HepG2 (cell line): ENCODE measurements around the gene USP1. TPM values are rescaled to one million over a fixed set of nuclear protein-coding genes. Genes with fewer than 3 reads are reported as not detected.

ENCODE experiments used
- ATAC-seq: fragments of 200-7000 bp; cut with Tn5 transposase; 3 replicates; pipeline ENCODE4 v1.9.1; 2020; ENCODE audit warnings: mild to moderate bottlenecking, moderate library complexity
- BruUV-seq: library from RNA; stranded (reverse); fragments of 400-500 nt; replicated peaks from 2 replicates; lab custom pipeline; 2021; lab: Mats Ljungman, UMichigan
- CTCF ChIA-PET: fragments of 300-600 bp; formaldehyde crosslinking; extraction: SDS; loops from one replicate; lab custom pipeline; 2021; ENCODE audit warnings: low total read pairs, inconsistent platforms, low intra/inter-chr PET ratio; lab: Yijun Ruan, JAX
- POLR2A ChIA-PET: fragments of 350-600 bp; sonication (Branson Sonifier 250); formaldehyde crosslinking; loops from one replicate; lab custom pipeline; 2020; ENCODE audit warnings: antibody characterized with exemption, inconsistent platforms; lab: Yijun Ruan, JAX
- DNase-seq: peaks from one replicate; pipeline ENCODE4 v3.0.0-alpha.2; 2015; ENCODE audit warnings: low spot score
- FAIRE-seq: peaks from 3 replicates; lab custom pipeline; 2011; peaks lifted over from hg19 to GRCh38; lab: Jason Lieb, UNC
- H2AFZ ChIP-seq: one replicate; pipeline ENCODE4 v1.6.1; 2011; ENCODE audit warnings: low read length, inconsistent platforms
- H3K27ac ChIP-seq: fragments of 300-600 bp; 3 replicates; pipeline ENCODE4 v1.8.0; 2011; ENCODE audit warnings: mixed run types, mild to moderate bottlenecking, mixed read lengths, low read length, inconsistent platforms; ENCODE audit not compliant: insufficient read depth; ENCODE audit errors: extremely low read length
- H3K27me3 ChIP-seq, 2 experiments: fragments of 200-600 bp in 1 of 2; 2 replicates in 1 of 2; 3 replicates in 1 of 2; pipeline versions ENCODE4 v1.6.0 to v1.8.0; 2011; ENCODE audit warnings: low read length in 2 of 2, mild to moderate bottlenecking in 2 of 2, moderate library complexity in 2 of 2, inconsistent platforms in 1 of 2; ENCODE audit not compliant: insufficient read depth in 2 of 2, control insufficient read depth in 1 of 2
- H3K36me3 ChIP-seq, 2 experiments: fragments of 200-600 bp in 1 of 2; replicated peaks in 1 of 2; 2 replicates in 1 of 2; 3 replicates in 1 of 2; pipeline versions ENCODE4 v1.5.1 to v1.8.0; 2011; ENCODE audit warnings: low read length in 2 of 2, inconsistent platforms in 1 of 2; ENCODE audit not compliant: insufficient read depth in 2 of 2, control insufficient read depth in 1 of 2
- H3K4me1 ChIP-seq: 2 replicates; pipeline ENCODE4 v1.5.1; 2012; ENCODE audit warnings: low read length, inconsistent platforms; ENCODE audit not compliant: insufficient read depth
- H3K4me2 ChIP-seq: 2 replicates; pipeline ENCODE4 v1.6.0; 2011; ENCODE audit warnings: low read depth, low read length, inconsistent platforms
- H3K4me3 ChIP-seq, 3 experiments: fragments of 200-600 bp in 1 of 3; sonication (generic), shearing (Covaris generic) in 1 of 3; replicated peaks in 1 of 3; 2 replicates each; pipeline ENCODE4 v1.5.1; 2011 to 2016; ENCODE audit warnings: low read length in 3 of 3, inconsistent platforms in 2 of 3, low read depth in 2 of 3, mild to moderate bottlenecking in 2 of 3, control low read depth in 1 of 3, mixed read lengths in 1 of 3; ENCODE audit not compliant: insufficient read depth in 1 of 3
- H3K79me2 ChIP-seq: one replicate; pipeline ENCODE4 v1.6.1; 2011; ENCODE audit warnings: low read length, inconsistent platforms; ENCODE audit not compliant: insufficient read depth
- H3K9ac ChIP-seq: 2 replicates; pipeline ENCODE4 v1.6.0; 2011; ENCODE audit warnings: mild to moderate bottlenecking, low read depth, low read length, inconsistent platforms; ENCODE audit not compliant: insufficient read depth
- H3K9me3 ChIP-seq: 2 replicates; pipeline ENCODE4 v1.5.1; 2012; ENCODE audit warnings: mild to moderate bottlenecking, low read length
- H4K20me1 ChIP-seq: 2 replicates; pipeline ENCODE4 v1.6.0; 2011; ENCODE audit warnings: inconsistent platforms, mild to moderate bottlenecking, low read length, moderate library complexity; ENCODE audit not compliant: insufficient read depth
- MZF1 ChIP-seq: sonication (generic); formaldehyde crosslinking; IDR thresholded peaks from 2 replicates; pipeline ENCODE4 v1.8.1; 2023; ENCODE audit warnings: mild to moderate bottlenecking, missing genetic modification reagents, borderline replicate concordance
- NR1H2 ChIP-seq: sonication (generic); formaldehyde crosslinking; IDR thresholded peaks from 2 replicates; pipeline ENCODE4 v1.8.1; 2022; ENCODE audit warnings: low read depth, missing genetic modification reagents, borderline replicate concordance
- RFX3 ChIP-seq: IDR thresholded peaks from 2 replicates; pipeline ENCODE4 v1.6.1; 2016; ENCODE audit warnings: missing biosample characterization, missing genetic modification reagents
- SP140L ChIP-seq: sonication (generic); formaldehyde crosslinking; IDR thresholded peaks from 2 replicates; pipeline ENCODE4 v1.4.0; 2020; ENCODE audit warnings: missing genetic modification reagents, borderline replicate concordance
- ZBTB42 ChIP-seq: sonication (generic); formaldehyde crosslinking; IDR thresholded peaks from 2 replicates; pipeline ENCODE4 v1.5.0; 2020; ENCODE audit warnings: mild to moderate bottlenecking, missing genetic modification reagents
- ZC3H4 ChIP-seq: sonication (generic); formaldehyde crosslinking; IDR thresholded peaks from 2 replicates; pipeline ENCODE4 v1.4.0; 2020; ENCODE audit warnings: missing genetic modification reagents, borderline replicate concordance
- ZFP41 ChIP-seq: sonication (generic); formaldehyde crosslinking; IDR thresholded peaks from 2 replicates; pipeline ENCODE4 v1.4.0; 2020; ENCODE audit warnings: mild to moderate bottlenecking, missing genetic modification reagents, borderline replicate concordance
- ZFP62 ChIP-seq: sonication (generic); formaldehyde crosslinking; IDR thresholded peaks from 2 replicates; pipeline ENCODE4 v1.4.0; 2020; ENCODE audit warnings: missing genetic modification reagents
- WGBS: methylation state at CpG from one replicate; pipeline ENCODE4 v1.1.6; 2017; ENCODE audit warnings: low lambda C conversion rate; 5-methylcytosine and 5-hydroxymethylcytosine counted together
- in situ Hi-C: cut with HindIII; loops from 2 replicates; pipeline ENCODE4 v1.10.0; 2017; ENCODE audit warnings: low pct_unique_long_range_greater_than_20kb; ENCODE audit not compliant: extremely low pct_ligation_motif_present
- intact Hi-C: fragments of 100-400 bp; cut with micrococcal nuclease; formaldehyde crosslinking; loops from one replicate; pipeline ENCODE4 v1.10.0; 2022; ENCODE audit not compliant: unreplicated experiment
- polyA plus RNA-seq, 8 experiments: library from polyadenylated mRNA; depleted of rRNA in 3 of 8; stranded (reverse) in 7 of 8; unstranded in 1 of 8; fragments of >200 nt; fragmentation: Illumina TruSeq in 4 of 8; extraction: Trizol in 4 of 8; gene quantifications; 2 replicates each; pipeline versions ENCODE4 v1.2.1 to v1.2.3, GENCODE V29; 2011 to 2016; ENCODE audit warnings: low read depth in 4 of 8, missing spikeins in 1 of 8, mixed read lengths in 1 of 8; ENCODE audit not compliant: insufficient read depth in 1 of 8
- total RNA-seq, 5 experiments: library from RNA; depleted of rRNA; stranded (reverse); fragments of >200 nt; fragmentation: Illumina TruSeq; extraction: Trizol; gene quantifications; 2 replicates each; pipeline ENCODE4 v1.2.3, GENCODE V29; 2016; ENCODE audit warnings: low read depth in 1 of 5
- TF ChIP-seq, protein P1 (sequence below): sonication (generic); formaldehyde crosslinking; IDR thresholded peaks from 2 replicates; pipeline ENCODE4 v1.8.1; 2022; ENCODE audit warnings: mild to moderate bottlenecking, missing genetic modification reagents
- TF ChIP-seq, protein P2 (sequence below): sonication (generic); formaldehyde crosslinking; IDR thresholded peaks from 2 replicates; pipeline ENCODE4 v1.4.0; 2020; ENCODE audit warnings: missing genetic modification reagents, borderline replicate concordance
- TF ChIP-seq, protein P3 (sequence below): sonication (generic); formaldehyde crosslinking; IDR thresholded peaks from 2 replicates; pipeline ENCODE4 v1.4.0; 2020; ENCODE audit warnings: mild to moderate bottlenecking, missing genetic modification reagents

Gene USP1
- total and polyA plus RNA-seq, 2 of the 13 experiments (the other 11 are each of a cell fraction or from before 2014, with no cell fraction given), result 9.0 to 64.6 TPM

GRCh38 chr1:62394646-62395045 is 42.2 kb upstream of the USP1 start:
- no peaks in the 10 kb centered on the region for H3K27me3 ChIP-seq
- peak; percentile 30; the same call in 2 of the 3 replicates for ATAC-seq
- no peak overlapping the region for H3K4me3 ChIP-seq
- BruUV-seq, result no TSS peak
- DNase-seq, result no peak
- H3K79me2 ChIP-seq, result no peaks in the 10 kb centered on the region
- H3K9me3 ChIP-seq, result no peaks in the 10 kb centered on the region
- CTCF ChIA-PET, result no interaction called here
- H3K4me1 ChIP-seq, result peaks cover 51% of the 10 kb centered on the region
- H3K4me2 ChIP-seq, result no peak overlapping the region
- no peak for FAIRE-seq
- POLR2A ChIA-PET, result no interaction called here
- no peak overlapping the region for H2AFZ ChIP-seq
- intact Hi-C loops, result no loop called here
- no peak overlapping the region for H3K27ac ChIP-seq
- H3K36me3 ChIP-seq, result no peaks in the 10 kb centered on the region
- no peaks in the 10 kb centered on the region for H4K20me1 ChIP-seq
- H3K9ac ChIP-seq, result no peak overlapping the region
- 86% methylated on average over 8 of the region's 8 CpGs for WGBS
- in situ Hi-C loops, result no loop called here
- TF ChIP-seq ZFP41 (CRISPR knock-in tag) (no peak), ZC3H4 (no peak), SP140L (CRISPR knock-in tag) (no peak), RFX3 (no peak), NR1H2 (no peak), ZBTB42 (CRISPR knock-in tag) (no peak), ZFP62 (CRISPR knock-in tag) (no peak), MZF1 (no peak)
- TF ChIP-seq, protein P1, sequence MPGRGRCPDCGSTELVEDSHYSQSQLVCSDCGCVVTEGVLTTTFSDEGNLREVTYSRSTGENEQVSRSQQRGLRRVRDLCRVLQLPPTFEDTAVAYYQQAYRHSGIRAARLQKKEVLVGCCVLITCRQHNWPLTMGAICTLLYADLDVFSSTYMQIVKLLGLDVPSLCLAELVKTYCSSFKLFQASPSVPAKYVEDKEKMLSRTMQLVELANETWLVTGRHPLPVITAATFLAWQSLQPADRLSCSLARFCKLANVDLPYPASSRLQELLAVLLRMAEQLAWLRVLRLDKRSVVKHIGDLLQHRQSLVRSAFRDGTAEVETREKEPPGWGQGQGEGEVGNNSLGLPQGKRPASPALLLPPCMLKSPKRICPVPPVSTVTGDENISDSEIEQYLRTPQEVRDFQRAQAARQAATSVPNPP (CRISPR knock-in tag), result no peak
- TF ChIP-seq, protein P2, sequence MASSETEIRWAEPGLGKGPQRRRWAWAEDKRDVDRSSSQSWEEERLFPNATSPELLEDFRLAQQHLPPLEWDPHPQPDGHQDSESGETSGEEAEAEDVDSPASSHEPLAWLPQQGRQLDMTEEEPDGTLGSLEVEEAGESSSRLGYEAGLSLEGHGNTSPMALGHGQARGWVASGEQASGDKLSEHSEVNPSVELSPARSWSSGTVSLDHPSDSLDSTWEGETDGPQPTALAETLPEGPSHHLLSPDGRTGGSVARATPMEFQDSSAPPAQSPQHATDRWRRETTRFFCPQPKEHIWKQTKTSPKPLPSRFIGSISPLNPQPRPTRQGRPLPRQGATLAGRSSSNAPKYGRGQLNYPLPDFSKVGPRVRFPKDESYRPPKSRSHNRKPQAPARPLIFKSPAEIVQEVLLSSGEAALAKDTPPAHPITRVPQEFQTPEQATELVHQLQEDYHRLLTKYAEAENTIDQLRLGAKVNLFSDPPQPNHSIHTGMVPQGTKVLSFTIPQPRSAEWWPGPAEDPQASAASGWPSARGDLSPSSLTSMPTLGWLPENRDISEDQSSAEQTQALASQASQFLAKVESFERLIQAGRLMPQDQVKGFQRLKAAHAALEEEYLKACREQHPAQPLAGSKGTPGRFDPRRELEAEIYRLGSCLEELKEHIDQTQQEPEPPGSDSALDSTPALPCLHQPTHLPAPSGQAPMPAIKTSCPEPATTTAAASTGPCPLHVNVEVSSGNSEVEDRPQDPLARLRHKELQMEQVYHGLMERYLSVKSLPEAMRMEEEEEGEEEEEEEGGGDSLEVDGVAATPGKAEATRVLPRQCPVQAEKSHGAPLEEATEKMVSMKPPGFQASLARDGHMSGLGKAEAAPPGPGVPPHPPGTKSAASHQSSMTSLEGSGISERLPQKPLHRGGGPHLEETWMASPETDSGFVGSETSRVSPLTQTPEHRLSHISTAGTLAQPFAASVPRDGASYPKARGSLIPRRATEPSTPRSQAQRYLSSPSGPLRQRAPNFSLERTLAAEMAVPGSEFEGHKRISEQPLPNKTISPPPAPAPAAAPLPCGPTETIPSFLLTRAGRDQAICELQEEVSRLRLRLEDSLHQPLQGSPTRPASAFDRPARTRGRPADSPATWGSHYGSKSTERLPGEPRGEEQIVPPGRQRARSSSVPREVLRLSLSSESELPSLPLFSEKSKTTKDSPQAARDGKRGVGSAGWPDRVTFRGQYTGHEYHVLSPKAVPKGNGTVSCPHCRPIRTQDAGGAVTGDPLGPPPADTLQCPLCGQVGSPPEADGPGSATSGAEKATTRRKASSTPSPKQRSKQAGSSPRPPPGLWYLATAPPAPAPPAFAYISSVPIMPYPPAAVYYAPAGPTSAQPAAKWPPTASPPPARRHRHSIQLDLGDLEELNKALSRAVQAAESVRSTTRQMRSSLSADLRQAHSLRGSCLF (CRISPR knock-in tag), result no peak
- TF ChIP-seq, protein P3, sequence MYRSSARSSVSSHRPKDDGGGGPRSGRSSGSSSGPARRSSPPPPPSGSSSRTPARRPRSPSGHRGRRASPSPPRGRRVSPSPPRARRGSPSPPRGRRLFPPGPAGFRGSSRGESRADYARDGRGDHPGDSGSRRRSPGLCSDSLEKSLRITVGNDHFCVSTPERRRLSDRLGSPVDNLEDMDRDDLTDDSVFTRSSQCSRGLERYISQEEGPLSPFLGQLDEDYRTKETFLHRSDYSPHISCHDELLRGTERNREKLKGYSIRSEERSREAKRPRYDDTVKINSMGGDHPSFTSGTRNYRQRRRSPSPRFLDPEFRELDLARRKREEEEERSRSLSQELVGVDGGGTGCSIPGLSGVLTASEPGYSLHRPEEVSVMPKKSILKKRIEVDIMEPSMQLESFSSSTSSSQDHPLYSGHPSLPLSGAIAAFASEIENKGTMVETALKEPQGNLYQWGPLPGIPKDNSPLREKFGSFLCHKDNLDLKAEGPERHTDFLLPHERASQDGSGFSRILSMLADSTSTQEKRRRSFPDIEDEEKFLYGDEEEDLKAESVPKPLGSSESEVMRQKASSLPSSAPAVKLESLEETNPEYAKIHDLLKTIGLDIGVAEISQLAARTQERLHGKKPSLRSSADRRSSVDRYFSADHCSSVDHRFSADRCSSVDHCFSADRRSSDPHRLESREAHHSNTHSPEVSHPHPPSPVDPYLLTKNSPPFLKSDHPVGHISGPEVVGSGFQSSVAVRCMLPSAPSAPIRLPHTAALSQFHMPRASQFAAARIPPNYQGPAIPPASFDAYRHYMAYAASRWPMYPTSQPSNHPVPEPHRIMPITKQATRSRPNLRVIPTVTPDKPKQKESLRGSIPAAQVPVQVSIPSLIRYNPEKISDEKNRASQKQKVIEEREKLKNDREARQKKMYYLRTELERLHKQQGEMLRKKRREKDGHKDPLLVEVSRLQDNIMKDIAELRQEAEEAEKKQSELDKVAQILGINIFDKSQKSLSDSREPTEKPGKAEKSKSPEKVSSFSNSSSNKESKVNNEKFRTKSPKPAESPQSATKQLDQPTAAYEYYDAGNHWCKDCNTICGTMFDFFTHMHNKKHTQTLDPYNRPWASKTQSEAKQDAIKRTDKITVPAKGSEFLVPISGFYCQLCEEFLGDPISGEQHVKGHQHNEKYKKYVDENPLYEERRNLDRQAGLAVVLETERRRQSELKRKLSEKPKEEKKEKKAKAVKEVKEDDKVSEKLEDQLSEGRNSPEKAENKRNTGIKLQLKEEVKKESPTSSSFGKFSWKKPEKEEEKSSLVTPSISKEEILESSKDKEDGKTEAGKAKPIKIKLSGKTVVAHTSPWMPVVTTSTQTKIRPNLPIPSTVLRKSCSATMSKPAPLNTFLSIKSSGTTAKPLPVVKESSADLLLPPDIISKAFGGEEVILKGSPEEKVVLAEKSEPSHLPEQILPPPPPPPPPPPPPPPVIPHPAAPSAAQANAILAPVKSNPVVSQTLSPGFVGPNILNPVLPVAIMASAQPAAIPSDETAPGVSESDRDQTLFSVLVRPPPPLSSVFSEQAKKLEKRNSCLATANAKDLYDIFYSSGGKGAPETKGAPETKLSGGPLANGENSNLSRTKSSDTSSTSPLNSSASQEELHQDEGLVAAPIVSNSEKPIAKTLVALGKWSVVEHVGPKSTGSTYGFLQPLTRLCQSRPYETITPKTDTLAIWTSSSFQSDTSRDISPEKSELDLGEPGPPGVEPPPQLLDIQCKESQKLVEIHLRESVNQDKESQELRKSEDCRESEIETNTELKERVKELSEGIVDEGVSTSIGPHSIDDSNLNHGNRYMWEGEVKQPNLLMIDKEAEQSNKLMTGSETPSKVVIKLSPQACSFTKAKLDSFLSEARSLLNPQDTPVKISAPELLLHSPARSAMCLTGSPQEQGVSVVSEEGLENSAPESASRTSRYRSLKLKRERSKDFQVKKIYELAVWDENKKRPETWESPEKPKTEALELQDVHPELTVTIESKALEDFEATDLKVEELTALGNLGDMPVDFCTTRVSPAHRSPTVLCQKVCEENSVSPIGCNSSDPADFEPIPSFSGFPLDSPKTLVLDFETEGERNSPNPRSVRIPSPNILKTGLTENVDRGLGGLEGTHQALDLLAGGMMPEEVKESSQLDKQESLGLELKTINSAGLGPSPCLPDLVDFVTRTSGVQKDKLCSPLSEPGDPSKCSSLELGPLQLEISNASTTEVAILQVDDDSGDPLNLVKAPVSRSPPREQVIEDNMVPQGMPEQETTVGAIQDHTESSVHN (CRISPR knock-in tag), result no peak
